AG04449 (cell line): Measurements from ENCODE around the gene DNAJC28.

Experiments used
- CTCF ChIA-PET: fragments of 350-600 bp; formaldehyde crosslinking; extraction: SDS; loops from one replicate; lab custom pipeline; 2021; ENCODE audit warnings: antibody characterized with exemption; lab: Yijun Ruan, JAX
- POLR2A ChIA-PET: fragments of 400-600, 350-600 bp; formaldehyde crosslinking; extraction: SDS; loops from one replicate; lab custom pipeline; 2020; ENCODE audit warnings: antibody characterized with exemption, inconsistent platforms; lab: Yijun Ruan, JAX
- DNase-seq: peaks from one replicate; pipeline ENCODE4 v3.0.0-alpha.2; 2010; ENCODE audit warnings: low read depth, low spot score
- H3K4me3 ChIP-seq: 2 replicates; pipeline ENCODE4 v1.5.1; 2011; ENCODE audit warnings: low read depth, mild to moderate bottlenecking, control low read depth, low read length
- TF ChIP-seq, protein P1 (sequence below): IDR thresholded peaks from one replicate; pipeline ENCODE4 v1.5.1; 2011; ENCODE audit warnings: mild to moderate bottlenecking, moderate library complexity, low read length, control low read depth, inconsistent platforms; ENCODE audit not compliant: insufficient read depth; ENCODE audit errors: missing control alignments

The DNAJC28 gene

DNA sequence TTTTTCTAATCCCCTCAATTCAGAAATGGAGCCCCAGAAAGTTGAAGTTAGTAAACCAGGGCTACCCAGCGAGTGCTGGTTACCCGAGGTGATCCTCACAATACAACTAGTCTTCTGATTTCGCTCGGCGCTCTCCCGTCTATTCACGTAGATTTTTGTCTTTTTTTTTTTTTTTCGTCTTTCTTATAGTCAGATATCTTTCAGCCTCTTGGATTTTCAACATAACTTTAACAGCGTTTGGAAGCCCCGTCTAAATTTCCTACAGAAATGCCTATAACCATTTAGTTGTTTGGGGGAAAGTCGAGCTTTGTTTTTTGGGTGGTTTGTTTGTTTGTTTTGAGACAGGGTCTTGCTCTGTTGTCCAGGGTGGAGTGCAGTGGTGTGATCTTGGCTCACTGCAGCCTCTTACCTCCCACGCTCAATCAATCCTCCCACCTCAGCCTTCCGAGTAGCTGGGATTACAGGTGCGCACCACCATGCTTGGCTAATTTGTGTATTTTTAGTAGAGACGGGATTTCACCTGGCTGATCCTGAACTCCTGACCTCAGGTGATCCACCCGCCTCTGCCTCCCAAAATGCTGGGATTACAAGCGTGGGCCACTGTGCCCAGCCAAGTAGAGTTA, 10.9 kb downstream of the DNAJC28 start:
- peak overlapping the region; percentile 76 for H3K4me3 ChIP-seq
- TF ChIP-seq, protein P1, sequence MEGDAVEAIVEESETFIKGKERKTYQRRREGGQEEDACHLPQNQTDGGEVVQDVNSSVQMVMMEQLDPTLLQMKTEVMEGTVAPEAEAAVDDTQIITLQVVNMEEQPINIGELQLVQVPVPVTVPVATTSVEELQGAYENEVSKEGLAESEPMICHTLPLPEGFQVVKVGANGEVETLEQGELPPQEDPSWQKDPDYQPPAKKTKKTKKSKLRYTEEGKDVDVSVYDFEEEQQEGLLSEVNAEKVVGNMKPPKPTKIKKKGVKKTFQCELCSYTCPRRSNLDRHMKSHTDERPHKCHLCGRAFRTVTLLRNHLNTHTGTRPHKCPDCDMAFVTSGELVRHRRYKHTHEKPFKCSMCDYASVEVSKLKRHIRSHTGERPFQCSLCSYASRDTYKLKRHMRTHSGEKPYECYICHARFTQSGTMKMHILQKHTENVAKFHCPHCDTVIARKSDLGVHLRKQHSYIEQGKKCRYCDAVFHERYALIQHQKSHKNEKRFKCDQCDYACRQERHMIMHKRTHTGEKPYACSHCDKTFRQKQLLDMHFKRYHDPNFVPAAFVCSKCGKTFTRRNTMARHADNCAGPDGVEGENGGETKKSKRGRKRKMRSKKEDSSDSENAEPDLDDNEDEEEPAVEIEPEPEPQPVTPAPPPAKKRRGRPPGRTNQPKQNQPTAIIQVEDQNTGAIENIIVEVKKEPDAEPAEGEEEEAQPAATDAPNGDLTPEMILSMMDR = no peak
- POLR2A ChIA-PET = interaction anchor here (0.6 to 2.0 kb wide), 3 partner anchors 11 to 265 kb away, joined by 3 to 24 read pairs (median 4); partner anchors contain the start of gene DNAJC28
- CTCF ChIA-PET = interaction anchor here (1.0 to 3.3 kb wide), 10 partner anchors 10 to 283 kb away, joined by 3 to 9 read pairs (median 4); no protein-coding TSS in a partner anchor
- no peak for DNase-seq

DNA sequence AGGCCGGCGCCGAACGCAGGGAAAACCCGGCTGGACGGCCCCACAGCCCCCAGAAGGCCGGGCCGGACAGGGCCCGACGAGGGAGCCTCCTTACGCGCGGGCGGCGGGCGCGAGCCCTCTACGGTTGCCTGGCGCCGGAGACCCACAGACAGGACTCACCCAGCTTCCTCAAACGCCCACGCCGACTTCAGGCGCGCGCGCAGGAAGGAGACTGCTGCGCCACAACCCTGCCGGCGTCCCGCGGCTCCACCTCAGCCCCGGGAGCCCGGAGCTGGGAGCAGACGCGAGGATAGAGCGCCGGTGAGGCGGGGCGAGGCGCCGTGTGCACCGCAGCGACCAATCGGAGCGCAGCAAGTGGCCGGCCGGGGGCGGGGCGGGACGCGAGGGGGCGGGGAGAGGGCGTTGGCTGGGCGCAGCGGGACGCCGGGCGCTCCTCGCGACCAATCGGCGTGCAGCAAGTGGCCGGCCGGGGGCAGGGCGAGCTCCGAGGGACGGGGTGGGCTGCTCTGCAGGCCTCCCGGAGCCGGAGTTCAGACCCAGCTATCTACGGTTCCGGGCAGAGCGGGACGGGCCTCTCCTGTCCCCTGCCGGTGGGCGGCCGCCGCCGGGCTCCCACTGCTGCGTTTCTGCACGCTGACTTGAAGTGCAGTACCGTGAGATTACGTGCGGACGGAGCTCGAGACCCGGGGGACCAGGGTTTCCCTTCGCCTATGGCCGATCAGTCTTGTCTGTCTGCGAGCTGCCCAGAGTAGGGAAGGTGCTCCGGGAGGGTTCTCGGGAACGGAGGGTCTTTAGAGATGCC, 11.6 kb downstream of the DNAJC28 start, which contains the start of gene TMEM50B:
Gene TMEM50B, minus strand, starts transcription at position 296 of the 802 bp plus-strand sequence. CDS start 11,089 bp downstream, outside the sequence.
- ChIA-PET CTCF (interaction anchor here (0.7 to 3.3 kb wide), 11 partner anchors 11 to 282 kb away, joined by 3 to 9 read pairs (median 4); no protein-coding TSS in a partner anchor), POLR2A (interaction anchor here (0.6 to 2.0 kb wide), 8 partner anchors 11 to 265 kb away, joined by 3 to 24 read pairs (median 4); partner anchors contain the start of genes DNAJC28, IFNAR1 and SON)
- DNase-seq = peak; percentile 52
- TF ChIP-seq, protein P1 = peak; percentile 56
- H3K4me3 ChIP-seq = peak within 1 kb of the TSS; percentile 77

DNA sequence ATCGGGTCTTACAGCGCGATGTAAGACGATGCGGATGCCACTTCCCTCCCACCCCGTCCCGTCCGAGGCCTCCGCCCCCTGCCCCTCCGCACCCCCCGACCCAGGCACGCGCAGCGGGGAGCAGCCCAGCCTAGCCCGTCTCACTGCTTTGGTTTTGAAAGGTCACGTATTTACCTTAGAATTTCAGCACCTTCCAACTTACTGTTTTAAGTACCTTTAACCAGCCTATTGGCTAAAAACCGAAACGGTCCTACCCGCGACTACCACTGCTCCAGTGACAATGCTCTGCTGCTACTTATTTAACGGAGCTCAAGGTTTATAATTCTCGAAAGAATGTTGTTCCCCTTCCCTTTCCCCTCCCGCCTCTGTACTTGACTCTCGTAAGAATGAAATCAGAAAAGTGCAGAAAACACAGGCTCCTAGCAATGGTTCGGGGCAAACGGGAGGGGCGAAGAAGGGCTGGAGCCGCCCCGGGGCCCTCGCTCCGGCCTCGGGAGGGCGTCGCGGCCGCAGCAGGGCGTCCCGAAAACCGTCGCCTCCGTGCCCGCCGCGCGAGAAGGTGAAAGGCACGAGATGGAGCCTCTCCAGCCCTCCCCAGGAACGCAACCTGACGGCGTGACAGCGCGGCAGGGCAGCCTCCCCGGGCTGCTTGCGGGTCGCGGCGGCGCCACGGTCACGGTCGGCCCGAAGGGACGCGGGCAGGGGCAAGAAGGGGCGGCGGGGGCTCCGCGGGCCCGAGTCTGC, 12.4 kb downstream of the DNAJC28 start:
- ChIA-PET POLR2A (interaction anchor here (0.6 to 2.0 kb wide), 7 partner anchors 12 to 377 kb away, joined by 3 to 24 read pairs (median 4); partner anchors contain the start of genes DNAJC28, IFNAR1 and SON), CTCF (interaction anchor here (1.2 to 3.3 kb wide), 5 partner anchors 20 to 282 kb away, joined by 3 to 9 read pairs (median 4); no protein-coding TSS in a partner anchor)
- H3K4me3 ChIP-seq = peak overlapping the region; percentile 77
- TF ChIP-seq, protein P1 = peak; percentile 10
- DNase-seq = no peak

DNA sequence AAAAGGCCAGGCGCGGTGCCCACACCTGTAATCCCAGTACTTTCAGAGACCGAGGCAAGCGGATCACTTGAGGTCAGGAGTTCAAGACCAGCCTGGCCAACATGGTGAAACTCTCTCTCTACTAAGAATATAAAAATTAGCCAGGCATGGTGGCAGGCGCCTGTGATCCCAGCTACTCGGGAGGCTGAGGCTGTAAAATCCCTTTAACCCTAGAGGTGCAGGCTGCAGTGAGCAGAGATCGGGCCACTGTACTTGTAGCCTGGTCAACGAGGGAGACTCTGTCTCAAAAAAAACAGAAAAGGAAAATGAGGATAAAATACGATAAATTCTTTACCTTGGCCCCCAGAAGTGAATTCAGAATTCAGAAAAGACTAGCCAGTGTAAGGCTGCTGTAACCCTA, 13.3 kb downstream of the DNAJC28 start:
- TF ChIP-seq, protein P1 = no peak
- H3K4me3 ChIP-seq = peak overlapping the region; percentile 77
- ChIA-PET CTCF (no interaction called here), POLR2A (no interaction called here)
- DNase-seq = no peak

DNA sequence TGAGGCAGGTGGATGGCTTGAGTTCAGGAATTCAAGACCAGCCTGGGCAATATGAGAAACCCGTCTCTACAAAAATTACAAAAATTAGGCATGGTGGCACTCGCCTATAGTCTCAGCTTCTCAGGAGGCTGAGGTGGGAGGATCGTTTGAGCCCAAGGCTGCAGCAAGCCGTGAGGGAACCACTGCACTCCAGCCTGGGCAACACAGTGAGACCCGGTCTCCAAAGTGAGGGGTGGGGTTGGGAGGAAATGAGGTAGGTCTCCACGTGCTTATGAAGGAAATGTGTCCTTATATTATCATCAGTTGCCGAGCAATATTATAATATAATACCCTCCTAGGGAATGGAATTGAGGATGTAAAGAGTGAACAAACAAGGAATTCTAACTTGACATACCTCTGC, 14.4 kb downstream of the DNAJC28 start:
- H3K4me3 ChIP-seq = no peak overlapping the region
- ChIA-PET CTCF (no interaction called here), POLR2A (no interaction called here)
- TF ChIP-seq, protein P1 = no peak
- no peak for DNase-seq
